ENCODE results near the gene ARMC12.

GRCh38 chr6:35751594-35751993, 14.8 kb downstream of the ARMC12 start:
- TF ChIP-seq CTCF (IDR thresholded peaks at IDR 0.05) (no peak), POLR2A (IDR thresholded peaks at IDR 0.05) (no peak)

Data from uterus (tissue), 2 donors.